Measurements from ENCODE around the gene SOBP. TPM values are rescaled to one million over a fixed set of nuclear protein-coding genes. Genes with fewer than 3 reads are reported as not detected.

SOBP gene
- total and polyA plus RNA-seq, 2 donors (not counting 3 experiments of a cell fraction or from before 2014, with no cell fraction given) = 0.35 to 6.6 TPM

DNA sequence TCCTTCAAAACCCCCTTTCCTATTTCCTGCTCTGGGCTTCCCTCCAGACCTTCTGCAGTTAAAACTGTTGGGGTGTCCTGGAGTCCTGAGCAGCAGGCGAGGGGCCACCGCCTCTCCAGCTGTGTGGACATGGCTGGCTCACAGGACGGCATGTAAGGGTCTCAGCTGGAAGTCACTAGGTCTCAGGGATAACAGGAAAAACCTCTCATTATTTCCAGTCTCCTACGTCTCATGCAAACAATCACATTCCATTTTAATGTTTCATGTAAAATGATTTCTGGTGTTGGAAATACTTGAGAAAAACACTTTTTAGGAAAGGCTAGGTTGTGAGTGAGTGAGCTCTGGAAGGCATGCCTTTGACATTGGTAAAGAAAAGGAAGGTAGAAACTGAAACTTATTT, 175.5 kb downstream of the SOBP start:
- H3K9ac ChIP-seq (replicated peaks; ENCODE audit: extremely low read depth, insufficient read depth, low read length) = peak overlapping the region; percentile 11
- no peaks in the 10 kb centered on the region for H3K79me2 ChIP-seq (ENCODE audit: control insufficient read depth, insufficient read depth, low read length)
- BruUV-seq (replicated peaks) = no TSS peak
- dilution Hi-C loops (cut with MboI; ENCODE audit: extremely low pct_ligation_motif_present, low sequenced_read_pairs) (no loop called here), intact Hi-C loops (cut with micrococcal nuclease) (loop anchor here (5.0 kb wide), 1 partner anchor 63 kb away; no protein-coding TSS in a partner anchor)
- H4K20me1 ChIP-seq (replicated peaks; ENCODE audit: control insufficient read depth, extremely low read depth, insufficient read depth, low read length) = no peaks in the 10 kb centered on the region
- H3K36me3 ChIP-seq (ENCODE audit: control insufficient read depth in 2 of 2, extremely low read depth in 1 of 2, insufficient read depth in 2 of 2, low read length in 2 of 2) = no peaks in the 10 kb centered on the region
- H2AFZ ChIP-seq (ENCODE audit: low read depth, low read length) = peak overlapping the region; percentile 59
- peak overlapping the region; percentile 37 for H3K4me2 ChIP-seq (ENCODE audit: insufficient read depth, low read length)
- TF ChIP-seq POLR2AphosphoS5 (IDR thresholded peaks at IDR 0.05; ENCODE audit: insufficient read depth, low read depth, low read length) = no peak
- no peak for TF ChIP-seq MAX (IDR thresholded peaks at IDR 0.05; ENCODE audit: insufficient read depth, insufficient read length)
- no peak for TF ChIP-seq EZH2 (IDR thresholded peaks at IDR 0.05; ENCODE audit: borderline replicate concordance, low read depth, low read length, severe bottlenecking)
- peak; percentile 38 for TF ChIP-seq JUN (IDR thresholded peaks at IDR 0.05; ENCODE audit: borderline replicate concordance, insufficient read depth, insufficient read length, low read depth)
- no peak for TF ChIP-seq GATA2 (IDR thresholded peaks at IDR 0.05; ENCODE audit: insufficient read depth, insufficient read length, low read depth, low read length)
- TF ChIP-seq FOS (IDR thresholded peaks at IDR 0.05; ENCODE audit: borderline replicate concordance, insufficient read depth, low read length) = no peak
- TF ChIP-seq MYC (IDR thresholded peaks at IDR 0.05; ENCODE audit: low read depth, low read length) = no peak
- TF ChIP-seq POLR2A (IDR thresholded peaks at IDR 0.05; ENCODE audit: low read depth, low read length) = no peak
- no peak overlapping the region for H3K4me3 ChIP-seq (replicated peaks in 1 of 3; ENCODE audit: insufficient read depth in 1 of 3, low read depth in 1 of 3, low read length in 3 of 3)
- H3K9me1 ChIP-seq (replicated peaks; ENCODE audit: control insufficient read depth, extremely low read depth, insufficient read depth, low read length) = no peaks in the 10 kb centered on the region
- peak; percentile 76 for DNase-seq (ENCODE audit: low read depth, low spot score)
- POLR2A ChIA-PET = no interaction called here
- CTCF ChIA-PET = interaction anchor here (1.2 to 1.7 kb wide), 3 partner anchors 9 to 347 kb away, joined by 3 to 6 read pairs (median 4); no protein-coding TSS in a partner anchor
- H3K9me3 ChIP-seq (replicated peaks; ENCODE audit: control insufficient read depth, insufficient read depth, low read length) = no peaks in the 10 kb centered on the region
- peak; percentile 88 for FAIRE-seq
- peak overlapping the region; percentile 42 for H3K27ac ChIP-seq (ENCODE audit: insufficient read depth, low read depth, low read length)
- H3K4me1 ChIP-seq (ENCODE audit: control insufficient read depth, extremely low read depth, insufficient read depth, low read length) = peaks cover 11% of the 10 kb centered on the region
- peaks cover 0 to 2% of the 10 kb centered on the region in 2 experiments for H3K27me3 ChIP-seq (ENCODE audit: control insufficient read depth in 2 of 2, insufficient read depth in 2 of 2, low read length in 2 of 2)
